ENCODE data around the gene ERC1.

Gene ERC1

DNA sequence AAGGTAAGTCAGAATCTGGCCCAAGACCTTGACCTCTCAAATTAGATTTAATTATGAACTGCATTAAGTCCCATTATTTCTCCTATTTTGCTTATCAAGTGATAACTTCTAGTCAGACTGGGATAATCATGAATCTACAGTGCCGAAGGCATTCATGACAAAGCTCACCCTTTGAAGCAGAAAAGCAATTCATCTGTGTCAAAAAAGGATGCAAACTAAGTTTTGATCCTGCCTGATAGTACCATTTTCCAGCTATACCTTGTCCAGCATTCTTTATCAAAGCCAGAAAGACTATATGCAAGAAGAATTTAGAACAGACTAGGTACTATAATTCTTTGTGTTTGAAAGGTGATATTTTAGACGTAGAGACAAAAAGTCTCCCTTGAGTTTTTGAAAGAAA is 335.2 kb downstream of the ERC1 start:
- H3K4me2 ChIP-seq (ENCODE audit: low read length), result no peak overlapping the region
- H3K36me3 ChIP-seq (ENCODE audit: control insufficient read depth, low read length), result no peaks in the 10 kb centered on the region
- H3K4me1 ChIP-seq (ENCODE audit: control insufficient read depth, low read length), result no peaks in the 10 kb centered on the region
- no peaks in the 10 kb centered on the region for H3F3A ChIP-seq (ENCODE audit: control insufficient read depth, insufficient read depth)
- H3K27me3 ChIP-seq (ENCODE audit: control insufficient read depth, low read length), result no peaks in the 10 kb centered on the region
- H3K9me2 ChIP-seq (replicated peaks; ENCODE audit: control insufficient read depth, low read length), result no peaks in the 10 kb centered on the region
- no peaks in the 10 kb centered on the region for H3K9me3 ChIP-seq (ENCODE audit: control insufficient read depth, insufficient read depth, low read length)
- H3K79me2 ChIP-seq (ENCODE audit: control insufficient read depth, low read length), result no peaks in the 10 kb centered on the region
- H3K4me3 ChIP-seq (ENCODE audit: low read length), result no peak overlapping the region
- H3K27ac ChIP-seq (ENCODE audit: low read depth, low read length), result no peak overlapping the region
- no peaks in the 10 kb centered on the region for H4K20me1 ChIP-seq (ENCODE audit: control insufficient read depth, insufficient read depth, low read depth, low read length)
- TF ChIP-seq, protein P1, sequence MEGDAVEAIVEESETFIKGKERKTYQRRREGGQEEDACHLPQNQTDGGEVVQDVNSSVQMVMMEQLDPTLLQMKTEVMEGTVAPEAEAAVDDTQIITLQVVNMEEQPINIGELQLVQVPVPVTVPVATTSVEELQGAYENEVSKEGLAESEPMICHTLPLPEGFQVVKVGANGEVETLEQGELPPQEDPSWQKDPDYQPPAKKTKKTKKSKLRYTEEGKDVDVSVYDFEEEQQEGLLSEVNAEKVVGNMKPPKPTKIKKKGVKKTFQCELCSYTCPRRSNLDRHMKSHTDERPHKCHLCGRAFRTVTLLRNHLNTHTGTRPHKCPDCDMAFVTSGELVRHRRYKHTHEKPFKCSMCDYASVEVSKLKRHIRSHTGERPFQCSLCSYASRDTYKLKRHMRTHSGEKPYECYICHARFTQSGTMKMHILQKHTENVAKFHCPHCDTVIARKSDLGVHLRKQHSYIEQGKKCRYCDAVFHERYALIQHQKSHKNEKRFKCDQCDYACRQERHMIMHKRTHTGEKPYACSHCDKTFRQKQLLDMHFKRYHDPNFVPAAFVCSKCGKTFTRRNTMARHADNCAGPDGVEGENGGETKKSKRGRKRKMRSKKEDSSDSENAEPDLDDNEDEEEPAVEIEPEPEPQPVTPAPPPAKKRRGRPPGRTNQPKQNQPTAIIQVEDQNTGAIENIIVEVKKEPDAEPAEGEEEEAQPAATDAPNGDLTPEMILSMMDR (IDR thresholded peaks at IDR 0.05; ENCODE audit: low read depth, low read length, poor library complexity, severe bottlenecking), result no peak
- no peak for TF ChIP-seq EZH2phosphoT487 (IDR thresholded peaks at IDR 0.05; ENCODE audit: borderline replicate concordance, low read length)

DNA sequence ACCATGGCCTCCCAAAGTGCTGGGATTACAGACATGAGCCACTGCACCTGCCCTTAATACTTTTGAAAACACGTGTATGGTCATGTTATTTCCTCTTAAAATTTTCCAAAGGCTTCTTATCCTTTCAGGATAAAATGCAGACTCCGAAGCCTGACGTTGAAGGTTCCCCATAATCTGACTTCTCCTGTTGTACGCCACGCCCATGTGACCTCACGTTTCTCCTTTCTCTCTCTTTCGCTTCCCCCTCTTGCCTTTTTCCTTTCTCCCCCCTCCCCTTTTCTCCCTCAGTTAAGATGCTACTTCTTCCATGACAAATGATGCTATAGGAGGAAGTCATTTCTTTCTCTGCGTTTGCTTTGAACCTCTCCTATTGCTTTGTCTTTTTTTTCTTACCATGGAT is 337.4 kb downstream of the ERC1 start:
- Histone ChIP-seq H3K9me2 (replicated peaks; ENCODE audit: control insufficient read depth, low read length) (no peaks in the 10 kb centered on the region), H3K79me2 (ENCODE audit: control insufficient read depth, low read length) (no peaks in the 10 kb centered on the region), H3F3A (ENCODE audit: control insufficient read depth, insufficient read depth) (no peaks in the 10 kb centered on the region), H3K36me3 (ENCODE audit: control insufficient read depth, low read length) (no peaks in the 10 kb centered on the region), H3K4me1 (ENCODE audit: control insufficient read depth, low read length) (no peaks in the 10 kb centered on the region), H3K4me3 (ENCODE audit: low read length) (no peak overlapping the region), H3K27ac (ENCODE audit: low read depth, low read length) (no peak overlapping the region), H4K20me1 (ENCODE audit: control insufficient read depth, insufficient read depth, low read depth, low read length) (no peaks in the 10 kb centered on the region), H3K27me3 (ENCODE audit: control insufficient read depth, low read length) (no peaks in the 10 kb centered on the region), H3K9me3 (ENCODE audit: control insufficient read depth, insufficient read depth, low read length) (no peaks in the 10 kb centered on the region), H3K4me2 (ENCODE audit: low read length) (no peak overlapping the region)
- TF ChIP-seq EZH2phosphoT487 (IDR thresholded peaks at IDR 0.05; ENCODE audit: borderline replicate concordance, low read length), result no peak
- TF ChIP-seq, protein P1 (IDR thresholded peaks at IDR 0.05; ENCODE audit: low read depth, low read length, poor library complexity, severe bottlenecking), result no peak

GRCh38 chr12:1329784-1330476 is 338.9 kb downstream of the ERC1 start:
- no peaks in the 10 kb centered on the region for H3K9me3 ChIP-seq (ENCODE audit: control insufficient read depth, insufficient read depth, low read length)
- no peaks in the 10 kb centered on the region for H3F3A ChIP-seq (ENCODE audit: control insufficient read depth, insufficient read depth)
- TF ChIP-seq, protein P1 (IDR thresholded peaks at IDR 0.05; ENCODE audit: low read depth, low read length, poor library complexity, severe bottlenecking), result no peak
- no peak for TF ChIP-seq EZH2phosphoT487 (IDR thresholded peaks at IDR 0.05; ENCODE audit: borderline replicate concordance, low read length)
- no peak overlapping the region for H3K27ac ChIP-seq (ENCODE audit: low read depth, low read length)
- H3K4me1 ChIP-seq (ENCODE audit: control insufficient read depth, low read length), result no peaks in the 10 kb centered on the region
- no peak overlapping the region for H3K4me2 ChIP-seq (ENCODE audit: low read length)
- no peaks in the 10 kb centered on the region for H3K9me2 ChIP-seq (replicated peaks; ENCODE audit: control insufficient read depth, low read length)
- H3K4me3 ChIP-seq (ENCODE audit: low read length), result no peak overlapping the region
- no peaks in the 10 kb centered on the region for H3K79me2 ChIP-seq (ENCODE audit: control insufficient read depth, low read length)
- H3K27me3 ChIP-seq (ENCODE audit: control insufficient read depth, low read length), result no peaks in the 10 kb centered on the region
- no peaks in the 10 kb centered on the region for H4K20me1 ChIP-seq (ENCODE audit: control insufficient read depth, insufficient read depth, low read depth, low read length)
- no peaks in the 10 kb centered on the region for H3K36me3 ChIP-seq (ENCODE audit: control insufficient read depth, low read length)

All from DOHH2 (cell line).